Activated naive CD4-positive, alpha-beta T cell treated with anti-CD3 and anti-CD28 coated beads, Interleukin-2, amount 50 U/mL, for 72 hours (primary cell): ENCODE measurements around the gene NTN4. TPM values are rescaled to one million over a fixed set of nuclear protein-coding genes. Genes with fewer than 3 reads are reported as not detected.
A peak's percentile ranks its signal among the peaks of the same experiment; 100 is the strongest.
"Not testable (repeated sequence)": the region's sequence is repeated elsewhere in the genome, so short reads cannot be mapped to it uniquely, and the experiment has no call there.

Experiments
- ATAC-seq, 2 donors: fragments of 150-1000 bp; cut with Tn5 transposase; 2 replicates each; pipeline ENCODE4 v1.10.0; 2021; ENCODE audit warnings: mild to moderate bottlenecking in 2 of 2, moderate library complexity in 2 of 2
- DNase-seq, 2 donors: peaks; one replicate each; pipeline ENCODE4 v3.0.0; 2021 to 2022; ENCODE audit warnings: low spot score in 2 of 2
- H3K27ac Mint-ChIP-seq, 2 donors: one replicate each; pipeline ENCODE4 v1.8.0; 2022; ENCODE audit warnings: mild to moderate bottlenecking in 2 of 2, mixed read lengths in 2 of 2
- H3K36me3 Mint-ChIP-seq, 2 donors: one replicate each; pipeline ENCODE4 v1.8.0; 2022; ENCODE audit warnings: mixed read lengths in 2 of 2
- H3K9me3 Mint-ChIP-seq, 2 donors: one replicate each; pipeline ENCODE4 v1.8.0; 2022; ENCODE audit warnings: mixed read lengths in 2 of 2
- total RNA-seq, 2 donors: library from RNA; stranded (reverse); gene quantifications; one replicate each; pipeline ENCODE4 v1.2.3, GENCODE V29; 2022

The NTN4 gene
- total RNA-seq, 2 donors from 2014 or later, result not detected

DNA sequence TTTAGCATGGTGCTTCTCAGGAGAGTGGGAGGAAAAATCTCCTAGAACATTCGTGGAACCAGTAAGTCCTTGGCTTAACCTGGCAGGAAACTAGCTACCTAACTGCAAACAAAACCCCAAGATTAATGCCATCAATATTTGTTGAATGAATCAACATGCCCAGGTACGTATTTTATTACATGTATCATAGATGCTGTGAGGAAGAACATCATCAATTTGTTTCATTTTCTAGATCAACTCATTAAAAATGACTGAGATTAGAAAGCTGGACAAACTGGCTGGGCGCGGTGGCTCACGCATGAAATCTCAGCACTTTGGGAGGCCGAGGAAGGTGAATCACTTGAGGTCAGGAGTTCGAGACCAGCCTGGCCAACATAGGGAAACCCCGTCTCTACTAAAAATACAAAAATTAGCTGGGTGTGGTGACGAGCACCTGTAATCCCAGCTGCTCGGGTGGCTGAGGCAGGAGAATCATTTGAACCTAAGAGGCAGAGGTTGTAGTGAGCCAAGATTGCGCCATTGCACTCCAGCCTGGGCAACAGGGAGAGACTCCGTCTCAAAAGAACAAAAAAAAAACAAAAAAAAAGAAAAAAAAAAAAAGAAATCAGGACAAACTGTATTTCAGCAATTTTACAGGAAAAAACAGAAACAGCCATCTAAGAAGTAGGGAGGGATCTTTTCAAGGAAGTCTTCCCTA, 88.7 kb downstream of the NTN4 start:
- no peaks in the 10 kb centered on the region for H3K9me3 Mint-ChIP-seq
- ATAC-seq, result no peak

DNA sequence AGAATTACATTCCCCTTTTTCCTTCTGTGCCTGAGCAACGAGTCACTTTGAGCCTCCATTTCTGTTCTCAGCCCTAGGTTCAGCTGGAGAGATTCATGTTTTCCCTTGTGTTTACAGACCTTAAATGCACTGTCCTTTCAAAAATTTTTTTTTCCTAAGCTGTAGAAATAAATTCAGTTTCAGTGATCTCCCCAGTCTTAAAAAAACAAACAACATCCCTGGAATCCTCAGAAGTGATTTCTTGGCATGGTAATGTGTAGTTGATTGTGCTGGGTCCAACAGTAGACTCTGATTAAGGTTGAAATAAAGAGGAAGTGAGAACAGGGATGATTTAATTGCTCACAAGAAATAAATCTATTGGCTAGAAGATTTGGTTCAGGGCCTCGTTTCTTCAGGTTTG, 89.3 kb downstream of the NTN4 start:
- no peak for DNase-seq
- H3K36me3 Mint-ChIP-seq, result no peaks in the 10 kb centered on the region
- no peaks in the 10 kb centered on the region for H3K9me3 Mint-ChIP-seq
- no peak for ATAC-seq
- H3K27ac Mint-ChIP-seq, result no peak overlapping the region

More for the DNA sequence above, 88.7 kb downstream of the NTN4 start:
- H3K36me3 Mint-ChIP-seq, result no peaks in the 10 kb centered on the region
- H3K27ac Mint-ChIP-seq, result no peak overlapping the region
- DNase-seq, result no peak

DNA sequence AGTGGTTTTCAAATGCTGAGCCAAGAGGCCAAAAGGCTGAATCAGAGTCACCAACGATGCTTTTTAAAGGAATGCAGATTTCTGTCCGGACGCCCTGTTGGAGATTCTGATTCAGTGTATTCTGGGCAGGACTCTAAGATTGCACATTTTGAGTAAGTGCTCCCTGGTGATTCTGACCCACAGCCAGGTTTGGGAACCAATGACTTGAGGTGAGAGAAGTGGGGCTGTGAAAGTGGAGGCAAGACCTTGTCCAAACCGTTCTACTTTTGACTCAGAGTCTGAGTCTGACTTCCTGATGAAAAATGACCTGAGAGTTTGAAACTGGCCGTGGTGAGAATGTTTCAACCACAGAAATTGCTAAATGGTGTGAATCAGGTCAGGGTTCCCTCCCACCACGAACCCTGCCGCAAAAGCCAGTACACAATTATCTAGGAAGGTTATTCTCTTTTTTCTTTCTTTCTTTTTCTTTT, 90.2 kb downstream of the NTN4 start:
- DNase-seq (peak in 1 of 2 donors; percentile 58), ATAC-seq (peak; percentile 57 to 97)
- Mint-ChIP-seq H3K9me3 (no peaks in the 10 kb centered on the region), H3K36me3 (no peaks in the 10 kb centered on the region), H3K27ac (no peak overlapping the region)

DNA sequence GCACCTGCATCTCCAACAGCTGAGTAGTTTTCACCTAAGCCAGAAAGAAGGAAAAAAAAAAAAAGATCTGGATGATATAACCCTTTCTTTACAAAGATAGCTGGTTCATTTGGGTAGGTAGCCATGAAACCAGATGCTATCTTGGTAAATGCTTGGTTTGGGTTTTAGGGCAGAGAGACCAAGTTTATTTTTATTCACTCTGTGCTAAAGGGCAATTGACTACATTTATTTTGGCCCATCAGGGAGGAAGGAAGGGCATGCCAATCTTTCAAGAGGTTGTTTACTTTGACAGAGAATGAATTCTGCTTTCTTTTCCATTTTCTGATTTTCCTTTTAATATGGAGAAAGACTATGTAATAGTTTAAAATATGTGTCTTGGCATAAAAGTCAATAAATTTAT, 91.0 kb downstream of the NTN4 start:
- no peak for ATAC-seq
- no peaks in the 10 kb centered on the region for H3K9me3 Mint-ChIP-seq
- no peak for DNase-seq
- no peaks in the 10 kb centered on the region for H3K36me3 Mint-ChIP-seq
- no peak overlapping the region for H3K27ac Mint-ChIP-seq

DNA sequence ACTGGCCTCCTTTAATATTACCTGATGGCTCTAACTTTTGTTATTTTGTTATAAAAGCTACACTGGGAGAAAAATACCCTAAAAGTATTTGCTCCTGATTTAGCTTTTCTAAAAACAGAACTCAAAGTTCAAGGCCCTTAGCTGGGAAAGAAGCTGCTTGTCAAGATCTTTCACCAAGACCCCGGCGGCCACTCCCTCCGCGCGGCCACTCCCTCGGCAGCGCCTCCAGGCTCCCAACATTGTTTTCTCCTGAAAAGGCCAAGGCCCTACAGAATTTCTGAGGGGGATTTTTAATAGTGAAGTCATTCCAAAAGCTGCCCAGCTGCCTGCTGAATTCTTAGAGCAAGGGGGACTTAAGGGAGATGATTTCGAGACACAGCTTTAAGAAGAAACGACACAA, 96.4 kb downstream of the NTN4 start:
- Mint-ChIP-seq H3K27ac (no peak overlapping the region), H3K9me3 (no peaks in the 10 kb centered on the region), H3K36me3 (no peaks in the 10 kb centered on the region)
- ATAC-seq, result no peak
- no peak for DNase-seq

DNA sequence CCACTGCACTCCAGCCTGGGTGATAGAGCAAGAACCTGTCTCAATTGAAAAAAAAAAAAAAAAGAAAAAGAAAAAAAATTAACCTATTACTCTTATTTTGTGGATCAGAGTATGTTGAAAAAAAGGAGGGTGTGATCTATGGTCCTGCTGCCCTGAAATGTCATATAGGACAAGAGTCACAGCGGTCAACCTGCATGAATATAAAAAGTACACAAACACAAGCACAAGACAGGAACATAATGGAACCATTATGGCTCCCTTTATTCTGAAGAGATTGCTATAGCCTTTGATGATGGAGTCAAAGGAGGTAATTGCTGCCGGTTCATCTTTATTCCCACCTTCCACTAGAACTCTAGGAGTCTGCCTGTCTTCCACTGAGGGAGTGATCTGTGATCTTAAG, 96.9 kb downstream of the NTN4 start:
- ATAC-seq, result no peak
- no peaks in the 10 kb centered on the region for H3K36me3 Mint-ChIP-seq
- no peak for DNase-seq
- H3K27ac Mint-ChIP-seq, result no peak overlapping the region
- no peaks in the 10 kb centered on the region for H3K9me3 Mint-ChIP-seq

DNA sequence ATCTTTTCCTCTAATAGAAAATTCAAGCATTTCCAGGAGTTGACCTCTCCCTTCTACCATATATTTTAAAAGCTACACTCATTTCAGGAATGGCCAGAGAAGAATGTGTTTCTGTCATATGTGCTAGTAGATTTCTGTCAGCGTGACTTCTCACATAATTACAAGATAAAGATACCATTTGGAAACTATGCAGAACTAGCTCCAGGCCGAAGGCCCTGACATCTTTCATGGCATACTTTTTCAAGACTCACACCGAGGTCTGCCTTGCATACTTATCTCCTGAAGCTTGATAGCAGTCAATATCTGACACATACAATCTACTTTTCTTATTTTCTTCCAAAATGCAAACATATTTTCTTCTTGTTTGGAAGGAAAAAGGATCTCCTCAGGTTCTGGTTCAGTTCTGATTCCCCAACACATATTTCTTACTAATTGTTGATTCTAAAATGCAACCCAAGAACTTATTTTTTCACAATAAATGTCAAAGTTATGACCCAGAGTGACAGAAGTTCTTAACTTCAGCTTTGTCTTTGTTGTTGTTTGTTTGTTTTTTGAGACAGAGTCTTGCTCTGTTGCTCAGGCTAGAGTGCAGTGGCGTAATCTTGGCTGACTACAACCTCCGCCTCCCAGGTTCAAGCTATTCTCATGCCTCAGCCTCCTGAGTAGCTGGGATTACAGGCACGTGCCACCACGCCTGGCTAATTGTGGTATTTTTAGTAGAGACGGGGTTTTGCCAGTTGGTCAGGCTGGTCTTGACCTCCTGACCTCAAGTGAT, 99.5 kb downstream of the NTN4 start:
- Mint-ChIP-seq H3K27ac (no peak overlapping the region), H3K36me3 (no peaks in the 10 kb centered on the region), H3K9me3 (no peaks in the 10 kb centered on the region)
- ATAC-seq (no peak), DNase-seq (no peak)

DNA sequence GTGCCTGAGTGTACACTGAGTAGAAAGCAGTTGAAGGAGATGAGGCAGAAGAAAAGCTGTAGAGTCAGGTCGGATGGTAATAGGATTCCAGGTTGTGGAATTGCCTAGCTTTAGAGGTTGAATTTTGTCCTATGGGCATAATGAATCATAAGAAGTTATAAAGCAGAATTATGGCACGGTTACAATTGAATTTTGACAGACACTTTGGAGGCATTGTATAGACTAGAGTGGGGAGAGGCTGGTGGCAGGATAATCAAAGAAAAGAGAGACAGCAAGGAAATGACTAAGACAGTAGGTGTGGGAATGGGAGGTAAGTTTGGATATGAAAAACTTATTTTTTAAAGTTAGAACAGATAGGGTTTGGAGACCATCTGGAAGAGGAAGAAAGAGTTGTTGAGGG, 102.6 kb downstream of the NTN4 start:
- no peaks in the 10 kb centered on the region for H3K36me3 Mint-ChIP-seq
- H3K9me3 Mint-ChIP-seq, result no peaks in the 10 kb centered on the region
- ATAC-seq (no peak), DNase-seq (no peak)
- H3K27ac Mint-ChIP-seq, result no peak overlapping the region

DNA sequence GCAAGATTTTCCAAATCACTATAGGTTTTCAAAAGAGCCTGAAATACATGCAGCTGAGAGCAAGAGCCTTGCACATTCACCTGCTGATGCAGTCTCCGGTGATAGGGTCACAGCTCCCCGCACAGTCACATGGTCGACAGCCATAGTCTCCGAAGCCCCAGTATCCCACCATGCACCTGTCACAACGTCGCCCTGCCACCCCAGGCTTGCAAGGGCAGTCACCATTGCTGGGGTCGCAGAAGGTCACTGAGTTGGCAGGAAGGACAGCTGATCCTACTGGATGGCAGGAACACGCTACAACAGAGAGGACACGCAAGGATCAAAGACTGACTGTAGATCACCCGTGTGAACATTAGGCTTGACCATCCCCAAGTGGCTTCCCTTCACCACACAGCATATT, 107.1 kb downstream of the NTN4 start:
- DNase-seq (no peak), ATAC-seq (no peak)
- no peaks in the 10 kb centered on the region for H3K36me3 Mint-ChIP-seq
- no peak overlapping the region for H3K27ac Mint-ChIP-seq
- no peaks in the 10 kb centered on the region for H3K9me3 Mint-ChIP-seq

DNA sequence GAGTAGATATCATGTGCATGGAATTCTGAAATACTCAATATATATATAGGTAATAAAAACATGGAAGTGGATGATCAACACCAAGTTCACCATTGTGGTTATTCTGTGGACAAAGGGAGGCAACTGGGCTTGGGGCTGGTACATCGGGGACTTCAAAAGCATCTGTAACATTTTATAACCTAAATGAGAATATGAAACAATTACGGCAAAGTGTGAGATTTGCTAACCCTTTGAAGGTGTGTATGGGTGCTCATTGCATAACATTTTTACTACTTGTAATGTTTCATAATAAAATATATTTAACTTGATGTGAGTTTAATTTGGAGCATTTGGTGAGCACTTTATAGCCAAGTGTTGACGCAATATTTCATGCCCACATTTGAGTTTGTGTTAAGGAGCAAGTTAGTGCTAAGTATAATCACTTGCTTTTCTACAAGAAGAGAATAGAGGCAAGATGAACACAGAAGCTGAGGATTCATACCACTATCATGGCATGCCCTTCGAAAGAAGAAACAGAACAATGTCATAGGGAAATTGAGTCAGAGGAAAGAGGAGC, 109.3 kb downstream of the NTN4 start:
- Mint-ChIP-seq H3K9me3 (no peaks in the 10 kb centered on the region), H3K36me3 (no peaks in the 10 kb centered on the region), H3K27ac (no peak overlapping the region)
- ATAC-seq (no peak), DNase-seq (no peak)

DNA sequence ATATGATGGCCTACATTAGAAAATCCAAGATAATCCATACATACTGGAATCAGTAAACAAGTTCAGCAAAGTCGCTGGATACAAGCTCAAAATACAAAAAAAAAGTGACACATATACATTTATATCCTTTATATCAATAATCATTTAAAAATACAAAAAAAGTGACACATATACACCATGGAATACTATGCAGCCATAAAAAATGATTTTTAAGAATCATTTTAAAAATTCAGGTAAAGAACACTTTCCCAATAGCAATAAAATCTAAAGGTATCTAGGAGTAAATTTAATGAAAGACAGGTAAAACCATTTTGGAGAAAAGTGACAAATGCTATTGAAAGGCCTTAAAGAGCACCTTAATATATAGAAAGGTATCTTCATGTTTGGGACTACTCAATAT, 111.9 kb downstream of the NTN4 start:
- Mint-ChIP-seq H3K27ac (no peak overlapping the region), H3K9me3 (no peaks in the 10 kb centered on the region), H3K36me3 (no peaks in the 10 kb centered on the region)
- DNase-seq (no peak), ATAC-seq (no peak)

DNA sequence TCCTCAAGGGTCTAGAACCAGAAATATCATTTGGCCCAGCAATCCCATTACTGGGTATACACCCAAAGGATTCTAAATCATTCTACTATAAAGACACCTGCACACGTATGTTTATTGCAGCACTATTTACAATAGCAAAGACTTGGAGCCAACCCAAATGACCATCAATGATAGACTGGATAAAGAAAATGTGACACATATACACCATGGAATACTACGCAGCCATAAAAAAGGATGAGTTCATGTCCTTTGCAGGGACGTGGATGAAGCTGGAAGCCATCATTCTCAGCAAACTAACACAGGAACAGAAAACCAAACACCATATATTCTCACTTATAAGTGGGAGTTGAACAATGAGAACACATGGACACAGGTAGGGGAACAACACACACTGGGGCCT, 112.8 kb downstream of the NTN4 start:
- not testable (repeated sequence) for DNase-seq, H3K36me3 Mint-ChIP-seq, H3K9me3 Mint-ChIP-seq, H3K27ac Mint-ChIP-seq, ATAC-seq

DNA sequence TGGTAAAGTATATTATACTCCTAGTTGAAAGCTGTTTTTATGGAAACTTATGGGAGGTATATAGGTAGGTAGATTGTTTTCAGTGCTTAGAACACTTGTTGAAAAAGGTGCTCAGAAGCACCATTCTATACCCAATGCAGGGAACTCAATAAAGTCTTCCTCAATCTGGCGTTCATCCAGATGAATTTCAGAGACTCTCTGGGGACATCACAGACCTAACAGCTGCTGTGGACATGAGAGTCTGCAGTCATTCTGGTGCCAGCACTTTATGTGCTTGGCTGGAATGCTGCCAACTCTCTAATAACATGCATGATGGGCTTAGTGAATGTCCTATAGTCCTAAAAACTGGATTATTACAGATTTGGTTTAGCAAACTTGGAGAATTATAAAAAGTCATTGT, 115.9 kb downstream of the NTN4 start:
- ATAC-seq (no peak), DNase-seq (no peak)
- Mint-ChIP-seq H3K27ac (no peak overlapping the region), H3K36me3 (no peaks in the 10 kb centered on the region), H3K9me3 (no peaks in the 10 kb centered on the region)

DNA sequence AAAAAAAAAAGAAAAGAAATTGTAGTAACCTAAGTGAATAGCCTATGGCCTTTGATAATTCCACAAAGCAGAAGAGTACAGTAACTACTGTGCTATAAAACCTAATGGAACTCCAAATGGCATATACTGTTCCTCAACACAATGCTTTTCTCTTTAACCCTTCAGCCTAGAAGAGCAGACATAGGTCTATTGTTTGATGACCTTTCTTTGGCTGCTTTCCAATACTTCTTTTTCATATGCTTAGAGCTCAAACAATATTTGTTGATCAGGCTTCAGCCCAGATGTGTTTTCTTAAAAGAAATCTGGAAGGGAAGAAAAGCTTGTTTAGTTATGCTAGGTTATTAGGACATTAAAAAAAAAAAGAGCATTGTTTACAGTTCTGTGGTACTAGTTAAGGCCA, 116.4 kb downstream of the NTN4 start:
- H3K9me3 Mint-ChIP-seq, result no peaks in the 10 kb centered on the region
- no peak for ATAC-seq
- H3K36me3 Mint-ChIP-seq, result no peaks in the 10 kb centered on the region
- no peak overlapping the region for H3K27ac Mint-ChIP-seq
- DNase-seq, result no peak

DNA sequence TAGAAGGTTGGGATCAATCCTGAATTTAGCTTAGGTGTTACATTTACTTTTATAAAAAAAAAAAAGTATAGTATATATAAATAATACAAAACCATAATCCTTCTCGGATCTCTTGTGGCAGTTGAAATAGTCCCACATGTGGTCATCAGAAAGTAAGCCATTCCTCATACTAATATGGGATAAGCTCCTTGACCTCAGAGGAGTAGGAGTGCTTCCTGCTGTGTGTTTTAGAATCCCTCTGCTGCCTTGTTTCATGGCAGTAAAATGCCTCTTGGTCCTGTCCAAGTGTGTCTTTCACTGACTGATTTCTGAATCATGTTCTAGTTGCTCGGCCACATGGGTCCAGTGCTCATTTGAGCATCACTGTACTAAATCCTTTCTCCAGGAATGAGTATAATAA, 117.0 kb downstream of the NTN4 start:
- no peaks in the 10 kb centered on the region for H3K9me3 Mint-ChIP-seq
- H3K27ac Mint-ChIP-seq, result no peak overlapping the region
- DNase-seq (no peak), ATAC-seq (no peak)
- no peaks in the 10 kb centered on the region for H3K36me3 Mint-ChIP-seq

DNA sequence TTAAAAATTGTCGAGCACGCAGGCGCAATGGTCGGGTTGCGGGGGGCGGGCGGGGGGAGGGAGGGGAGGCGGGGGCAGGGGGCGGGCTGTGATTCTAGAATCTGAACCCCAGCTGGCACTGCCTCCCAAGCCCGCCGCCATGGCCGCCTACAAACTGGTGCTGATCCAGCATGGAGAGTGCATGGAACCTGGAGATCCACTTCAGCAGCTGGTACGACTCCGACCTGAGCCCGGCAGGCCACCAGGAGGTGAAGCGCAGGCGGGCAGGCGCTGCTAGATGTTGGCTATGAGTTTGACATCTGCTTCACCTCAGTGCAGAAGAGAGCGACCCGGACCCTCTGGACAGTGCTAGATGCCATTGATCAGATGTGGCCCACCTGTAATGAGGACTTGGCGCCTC, 118.4 kb downstream of the NTN4 start:
- Mint-ChIP-seq H3K36me3 (no peaks in the 10 kb centered on the region), H3K27ac (no peak overlapping the region), H3K9me3 (no peaks in the 10 kb centered on the region)
- no peak for ATAC-seq
- DNase-seq, result no peak

DNA sequence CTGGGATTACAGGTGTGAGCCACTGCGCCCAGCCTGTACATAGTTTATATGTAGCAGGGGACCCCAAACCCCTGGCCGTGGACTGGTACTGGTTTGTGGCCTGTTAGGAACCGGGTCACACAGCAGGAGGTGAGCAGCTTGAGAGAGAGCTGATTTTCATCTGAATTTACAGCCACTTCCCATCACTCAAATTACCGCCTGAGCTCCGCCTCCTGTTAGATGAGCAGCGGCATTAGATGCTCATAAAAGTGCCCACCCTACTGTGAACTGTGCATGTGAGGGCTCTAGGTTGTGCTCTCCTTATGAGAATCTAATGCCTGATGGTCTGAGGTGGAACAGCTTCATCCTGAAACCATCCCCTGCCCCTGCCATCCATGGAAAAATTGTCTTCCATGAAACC, 119.3 kb downstream of the NTN4 start:
- H3K36me3 Mint-ChIP-seq, result no peaks in the 10 kb centered on the region
- H3K9me3 Mint-ChIP-seq, result no peaks in the 10 kb centered on the region
- ATAC-seq, result no peak
- no peak overlapping the region for H3K27ac Mint-ChIP-seq
- no peak for DNase-seq

DNA sequence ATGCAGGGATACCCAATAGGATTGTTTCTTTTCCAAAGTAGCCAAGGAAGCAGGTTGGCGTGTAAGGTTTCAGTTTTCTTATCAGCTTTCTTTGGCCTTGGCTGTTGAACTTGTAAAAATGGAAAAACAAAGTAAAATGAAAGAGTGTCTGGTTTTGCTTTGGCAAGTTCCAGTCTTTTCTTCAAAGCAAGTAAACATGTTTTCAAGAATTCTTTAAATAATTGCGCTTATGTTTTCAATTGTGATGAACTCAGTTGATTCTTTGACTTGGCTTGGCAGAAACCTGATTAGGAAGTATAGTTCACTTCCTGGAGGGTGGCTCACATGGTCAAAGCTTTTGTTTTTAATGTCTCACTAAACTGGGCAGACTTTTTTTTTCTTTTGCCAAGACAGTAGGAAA, 127.0 kb downstream of the NTN4 start:
- H3K27ac Mint-ChIP-seq, result no peak overlapping the region
- DNase-seq (no peak), ATAC-seq (no peak)
- H3K36me3 Mint-ChIP-seq, result no peaks in the 10 kb centered on the region
- H3K9me3 Mint-ChIP-seq, result no peaks in the 10 kb centered on the region
